ENCODE data around the gene MPO. TPM values are rescaled to one million over a fixed set of nuclear protein-coding genes. Genes with fewer than 3 reads are reported as not detected.
A peak's percentile ranks its signal among the peaks of the same experiment; 100 is the strongest.

Gene MPO
- polyA plus RNA-seq, 2 of the 4 experiments (the other 2 are of a cell fraction): not detected

GRCh38 chr17:58294034-58294433 is 13.3 kb upstream of the MPO start:
- Histone ChIP-seq H3K4me2 (no peak overlapping the region), H3K4me1 (no peaks in the 10 kb centered on the region; the same call in 2 of the 3 replicates), H3K4me3 (no peak overlapping the region), H3K9me3 (0 out of 3 replicates have a peak, but pooled peaks cover 6% of the 10 kb centered on the region), H3K27ac (no peak overlapping the region)
- ChIA-PET CTCF (interaction anchor here (1.0 kb wide), 1 partner anchor 10 kb away, joined by 3 read pairs; no protein-coding TSS in a partner anchor), POLR2A (interaction anchor here (0.7 kb wide), 1 partner anchor 69 kb away, joined by 3 read pairs; no protein-coding TSS in a partner anchor)
- WGBS (ENCODE audit: missing lambda C conversion rate): 17% methylated on average over 1 of the region's 1 CpG
- DNase-seq (ENCODE audit: low read depth in 1 of 2, low spot score in 1 of 2) (no peak), ATAC-seq (no peak), FAIRE-seq (peak; percentile 56)
- TF ChIP-seq, protein P1, sequence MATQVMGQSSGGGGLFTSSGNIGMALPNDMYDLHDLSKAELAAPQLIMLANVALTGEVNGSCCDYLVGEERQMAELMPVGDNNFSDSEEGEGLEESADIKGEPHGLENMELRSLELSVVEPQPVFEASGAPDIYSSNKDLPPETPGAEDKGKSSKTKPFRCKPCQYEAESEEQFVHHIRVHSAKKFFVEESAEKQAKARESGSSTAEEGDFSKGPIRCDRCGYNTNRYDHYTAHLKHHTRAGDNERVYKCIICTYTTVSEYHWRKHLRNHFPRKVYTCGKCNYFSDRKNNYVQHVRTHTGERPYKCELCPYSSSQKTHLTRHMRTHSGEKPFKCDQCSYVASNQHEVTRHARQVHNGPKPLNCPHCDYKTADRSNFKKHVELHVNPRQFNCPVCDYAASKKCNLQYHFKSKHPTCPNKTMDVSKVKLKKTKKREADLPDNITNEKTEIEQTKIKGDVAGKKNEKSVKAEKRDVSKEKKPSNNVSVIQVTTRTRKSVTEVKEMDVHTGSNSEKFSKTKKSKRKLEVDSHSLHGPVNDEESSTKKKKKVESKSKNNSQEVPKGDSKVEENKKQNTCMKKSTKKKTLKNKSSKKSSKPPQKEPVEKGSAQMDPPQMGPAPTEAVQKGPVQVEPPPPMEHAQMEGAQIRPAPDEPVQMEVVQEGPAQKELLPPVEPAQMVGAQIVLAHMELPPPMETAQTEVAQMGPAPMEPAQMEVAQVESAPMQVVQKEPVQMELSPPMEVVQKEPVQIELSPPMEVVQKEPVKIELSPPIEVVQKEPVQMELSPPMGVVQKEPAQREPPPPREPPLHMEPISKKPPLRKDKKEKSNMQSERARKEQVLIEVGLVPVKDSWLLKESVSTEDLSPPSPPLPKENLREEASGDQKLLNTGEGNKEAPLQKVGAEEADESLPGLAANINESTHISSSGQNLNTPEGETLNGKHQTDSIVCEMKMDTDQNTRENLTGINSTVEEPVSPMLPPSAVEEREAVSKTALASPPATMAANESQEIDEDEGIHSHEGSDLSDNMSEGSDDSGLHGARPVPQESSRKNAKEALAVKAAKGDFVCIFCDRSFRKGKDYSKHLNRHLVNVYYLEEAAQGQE (IDR thresholded peaks at IDR 0.05): no peak
- TF ChIP-seq RCOR1 (IDR thresholded peaks at IDR 0.05; ENCODE audit: low read depth, low read length) (no peak), FOXS1 (CRISPR knock-in tag; IDR thresholded peaks at IDR 0.05) (no peak), HOXB13 (CRISPR knock-in tag; IDR thresholded peaks at IDR 0.05; ENCODE audit: low read depth) (no peak), ZC3H11A (IDR thresholded peaks at IDR 0.05) (no peak), RFX5 (IDR thresholded peaks at IDR 0.05) (no peak), KDM1A (IDR thresholded peaks at IDR 0.05; ENCODE audit: low read depth) (no peak), ESRRA (IDR thresholded peaks at IDR 0.05; ENCODE audit: borderline replicate concordance, low read length) (no peak)

DNA sequence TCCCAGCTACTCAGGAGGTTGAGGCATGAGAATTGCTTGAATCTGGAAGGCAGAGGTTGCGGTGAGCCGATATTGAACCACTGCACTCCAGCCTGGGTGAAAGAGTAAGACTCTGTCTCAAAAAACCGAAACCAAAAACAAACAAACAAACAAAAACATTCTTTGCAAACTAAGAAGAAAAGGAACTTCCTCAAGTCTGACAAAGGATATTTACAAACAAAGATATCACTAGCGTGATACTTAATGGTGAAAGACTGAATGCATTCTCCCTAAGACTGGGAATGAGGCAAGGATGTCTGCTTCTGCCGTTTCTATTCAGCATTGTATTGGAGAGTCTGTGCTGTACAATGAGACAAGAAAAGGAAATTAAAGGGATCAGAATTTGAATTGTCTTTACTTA is 10.5 kb upstream of the MPO start:
- 43% methylated on average over 5 of the region's 5 CpGs for WGBS (ENCODE audit: missing lambda C conversion rate)
- DNase-seq (ENCODE audit: low read depth in 1 of 2, low spot score in 1 of 2) (no peak), ATAC-seq (no peak), FAIRE-seq (no peak)
- Histone ChIP-seq H3K27ac (no peak overlapping the region), H3K4me3 (no peak overlapping the region), H3K9me3 (0 out of 3 replicates have a peak, but pooled peaks cover 4% of the 10 kb centered on the region), H3K4me1 (no peaks in the 10 kb centered on the region; the same call in 2 of the 3 replicates), H3K4me2 (no peak overlapping the region)
- POLR2A ChIA-PET: no interaction called here
- CTCF ChIA-PET: interaction anchor here (0.7 to 2.0 kb wide), 2 partner anchors 13 to 26 kb away, joined by 3 to 10 read pairs; no protein-coding TSS in a partner anchor
- TF ChIP-seq HOXB13 (CRISPR knock-in tag; IDR thresholded peaks at IDR 0.05; ENCODE audit: low read depth): no peak
- 0 out of 2 replicates have a peak, but pooled peaks have one; percentile 42 for TF ChIP-seq RNF2 (IDR thresholded peaks at IDR 0.05; ENCODE audit: borderline replicate concordance, low read depth)

GRCh38 chr17:58289869-58290268 is 9.1 kb upstream of the MPO start:
- H3K9me3 ChIP-seq: 0 out of 3 replicates have a peak, but pooled peaks cover 4% of the 10 kb centered on the region
- no peaks in the 10 kb centered on the region; the same call in 2 of the 3 replicates for H3K4me1 ChIP-seq
- H3K4me3 ChIP-seq: no peak overlapping the region
- no peak overlapping the region for H3K27ac ChIP-seq
- WGBS (ENCODE audit: missing lambda C conversion rate): 56% methylated on average over 2 of the region's 2 CpGs
- no peak for DNase-seq (ENCODE audit: low read depth in 1 of 2, low spot score in 1 of 2)
- ATAC-seq: no peak
- no peak for TF ChIP-seq EHF (CRISPR knock-in tag; IDR thresholded peaks at IDR 0.05)
- no peak for TF ChIP-seq CBX8 (IDR thresholded peaks at IDR 0.05)
- TF ChIP-seq NFE2L2 (conservative IDR thresholded peaks at IDR 0.05; ENCODE audit: low read length): peak; percentile 24; the same call in 1 of the 2 replicates
- TF ChIP-seq MAFK (IDR thresholded peaks at IDR 0.05; ENCODE audit: partially characterized antibody): peak; percentile 88
- POLR2A ChIA-PET: no interaction called here
- no peak overlapping the region for H3K4me2 ChIP-seq
- CTCF ChIA-PET: interaction anchor here (0.8 to 2.1 kb wide), 3 partner anchors 10 to 40 kb away, joined by 3 to 6 read pairs (median 3); no protein-coding TSS in a partner anchor
- no peak for FAIRE-seq

- ATAC-seq (no peak), FAIRE-seq (no peak), DNase-seq (ENCODE audit: low read depth in 1 of 2, low spot score in 1 of 2) (no peak)
- Histone ChIP-seq H3K9me3 (no peaks in the 10 kb centered on the region), H3K27ac (no peak overlapping the region), H3K4me3 (no peak overlapping the region), H3K4me1 (no peaks in the 10 kb centered on the region; the same call in 2 of the 3 replicates), H3K4me2 (no peak overlapping the region)
- 82% methylated on average over 3 of the region's 3 CpGs for WGBS (ENCODE audit: missing lambda C conversion rate)
- CTCF ChIA-PET: interaction anchor here (0.6 to 3.1 kb wide), 6 partner anchors 11 to 843 kb away, joined by 3 to 13 read pairs (median 4); no protein-coding TSS in a partner anchor
- POLR2A ChIA-PET: no interaction called here
- TF ChIP-seq JUN (IDR thresholded peaks at IDR 0.05) (no peak), TP53 (CRISPR knock-in tag; IDR thresholded peaks at IDR 0.05) (no peak), HOXA7 (CRISPR knock-in tag; IDR thresholded peaks at IDR 0.05) (no peak), JUNB (IDR thresholded peaks at IDR 0.05) (no peak), HEYL (CRISPR knock-in tag; IDR thresholded peaks at IDR 0.05) (no peak), ESRRA (IDR thresholded peaks at IDR 0.05; ENCODE audit: borderline replicate concordance, low read length) (no peak), MAZ (IDR thresholded peaks at IDR 0.05; ENCODE audit: borderline replicate concordance, low read depth, low read length) (no peak), CHD2 (IDR thresholded peaks at IDR 0.05; ENCODE audit: low read length, partially characterized antibody) (no peak), FOSL2 (IDR thresholded peaks at IDR 0.05) (no peak), FOSL2 (CRISPR knock-in tag; IDR thresholded peaks at IDR 0.05) (no peak)
- TF ChIP-seq, protein P2, sequence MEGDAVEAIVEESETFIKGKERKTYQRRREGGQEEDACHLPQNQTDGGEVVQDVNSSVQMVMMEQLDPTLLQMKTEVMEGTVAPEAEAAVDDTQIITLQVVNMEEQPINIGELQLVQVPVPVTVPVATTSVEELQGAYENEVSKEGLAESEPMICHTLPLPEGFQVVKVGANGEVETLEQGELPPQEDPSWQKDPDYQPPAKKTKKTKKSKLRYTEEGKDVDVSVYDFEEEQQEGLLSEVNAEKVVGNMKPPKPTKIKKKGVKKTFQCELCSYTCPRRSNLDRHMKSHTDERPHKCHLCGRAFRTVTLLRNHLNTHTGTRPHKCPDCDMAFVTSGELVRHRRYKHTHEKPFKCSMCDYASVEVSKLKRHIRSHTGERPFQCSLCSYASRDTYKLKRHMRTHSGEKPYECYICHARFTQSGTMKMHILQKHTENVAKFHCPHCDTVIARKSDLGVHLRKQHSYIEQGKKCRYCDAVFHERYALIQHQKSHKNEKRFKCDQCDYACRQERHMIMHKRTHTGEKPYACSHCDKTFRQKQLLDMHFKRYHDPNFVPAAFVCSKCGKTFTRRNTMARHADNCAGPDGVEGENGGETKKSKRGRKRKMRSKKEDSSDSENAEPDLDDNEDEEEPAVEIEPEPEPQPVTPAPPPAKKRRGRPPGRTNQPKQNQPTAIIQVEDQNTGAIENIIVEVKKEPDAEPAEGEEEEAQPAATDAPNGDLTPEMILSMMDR (IDR thresholded peaks at IDR 0.05): no peak
- TF ChIP-seq, protein P3, sequence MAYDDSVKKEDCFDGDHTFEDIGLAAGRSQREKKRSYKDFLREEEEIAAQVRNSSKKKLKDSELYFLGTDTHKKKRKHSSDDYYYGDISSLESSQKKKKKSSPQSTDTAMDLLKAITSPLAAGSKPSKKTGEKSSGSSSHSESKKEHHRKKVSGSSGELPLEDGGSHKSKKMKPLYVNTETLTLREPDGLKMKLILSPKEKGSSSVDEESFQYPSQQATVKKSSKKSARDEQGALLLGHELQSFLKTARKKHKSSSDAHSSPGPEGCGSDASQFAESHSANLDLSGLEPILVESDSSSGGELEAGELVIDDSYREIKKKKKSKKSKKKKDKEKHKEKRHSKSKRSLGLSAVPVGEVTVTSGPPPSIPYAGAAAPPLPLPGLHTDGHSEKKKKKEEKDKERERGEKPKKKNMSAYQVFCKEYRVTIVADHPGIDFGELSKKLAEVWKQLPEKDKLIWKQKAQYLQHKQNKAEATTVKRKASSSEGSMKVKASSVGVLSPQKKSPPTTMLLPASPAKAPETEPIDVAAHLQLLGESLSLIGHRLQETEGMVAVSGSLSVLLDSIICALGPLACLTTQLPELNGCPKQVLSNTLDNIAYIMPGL (CRISPR knock-in tag; IDR thresholded peaks at IDR 0.05; ENCODE audit: borderline replicate concordance): no peak
Measured at GRCh38 chr17:58285422-58285810, 4.7 kb upstream of the MPO start.

All from A549 (cell line).